Stimulated activated CD4-positive, alpha-beta T cell treated with anti-CD3 and anti-CD28 coated beads, Interleukin-4, amount 100 ng/mL, for 4 hours (primary cell): Measurements from ENCODE around the gene PHLDB2.

Experiments
- DNase-seq, 2 experiments: peaks; one replicate each; pipeline ENCODE4 v3.0.0-alpha.2; 2020

Gene PHLDB2

GRCh38 chr3:111884411-111885018 lies 25.4 kb downstream of the PHLDB2 start:
- no peak for DNase-seq

- DNase-seq = no peak
These were observed 26.5 kb downstream of the PHLDB2 start for GRCh38 chr3:111885578-111885977.

GRCh38 chr3:111890051-111890580 lies 31.1 kb downstream of the PHLDB2 start:
- DNase-seq = no peak

DNA sequence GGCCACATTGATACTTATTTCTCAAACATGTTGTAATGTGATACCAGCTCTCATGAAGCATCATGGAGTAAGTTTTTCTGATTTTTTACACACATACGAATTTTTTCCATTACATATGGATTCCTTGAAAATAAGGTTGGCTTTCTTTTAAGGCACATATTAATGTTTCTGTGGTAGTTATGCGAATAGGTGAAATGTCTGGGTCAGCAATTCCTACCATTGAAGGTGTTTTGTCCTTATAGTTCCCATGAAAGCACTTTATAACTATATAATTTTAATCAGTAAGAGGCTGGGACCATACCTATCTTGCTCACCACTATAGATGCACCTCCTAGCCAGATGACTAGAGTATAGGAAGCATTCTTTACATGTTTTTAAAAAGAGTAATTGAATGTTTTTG lies 33.0 kb downstream of the PHLDB2 start:
- DNase-seq = no peak

- no peak for DNase-seq
These were observed 36.0 kb downstream of the PHLDB2 start for GRCh38 chr3:111895071-111895470.

- no peak for DNase-seq
These were observed 40.9 kb downstream of the PHLDB2 start for GRCh38 chr3:111899966-111900365.

DNA sequence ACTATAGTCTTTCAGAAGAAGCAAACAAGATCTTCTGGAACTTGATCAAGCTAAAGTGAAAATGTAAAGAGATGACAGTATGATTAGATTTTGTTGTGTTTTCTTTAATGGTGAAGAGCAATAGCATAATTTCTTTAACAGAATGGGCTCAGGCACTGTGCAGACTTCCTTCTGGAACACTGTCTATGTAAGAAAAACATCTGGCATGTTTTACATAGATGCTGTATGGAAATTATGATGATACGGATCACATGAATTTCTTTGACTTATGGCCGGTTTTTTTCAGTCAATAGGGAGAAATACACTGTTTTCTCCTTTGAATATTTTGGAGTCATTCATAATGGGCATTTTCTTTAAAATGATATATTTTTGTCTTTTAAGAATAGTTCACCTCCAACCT lies 42.6 kb downstream of the PHLDB2 start:
- no peak for DNase-seq

GRCh38 chr3:111902534-111902933 lies 43.5 kb downstream of the PHLDB2 start:
- DNase-seq = no peak

DNA sequence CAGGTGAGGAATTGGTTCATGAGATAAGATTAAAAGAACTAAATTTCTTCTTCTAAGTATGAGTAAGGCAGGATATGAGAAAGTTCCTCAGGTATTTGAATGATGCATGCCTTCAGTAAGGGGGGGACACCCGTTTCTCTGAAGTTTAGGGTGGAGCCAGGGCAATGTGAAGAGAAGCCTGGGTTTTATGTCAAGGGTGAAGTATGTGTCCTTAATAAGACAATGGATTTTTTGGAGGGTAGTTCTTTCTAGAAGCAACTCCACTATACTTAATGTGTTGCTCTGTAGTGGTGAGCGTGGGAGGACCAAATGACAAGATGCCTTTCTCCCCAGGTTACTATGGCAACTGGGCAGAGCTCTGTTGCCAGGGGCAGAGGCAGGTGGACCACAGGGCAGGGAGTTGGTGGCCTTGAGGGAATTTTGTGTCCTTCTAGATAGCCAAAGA lies 44.0 kb downstream of the PHLDB2 start:
- DNase-seq = no peak

DNA sequence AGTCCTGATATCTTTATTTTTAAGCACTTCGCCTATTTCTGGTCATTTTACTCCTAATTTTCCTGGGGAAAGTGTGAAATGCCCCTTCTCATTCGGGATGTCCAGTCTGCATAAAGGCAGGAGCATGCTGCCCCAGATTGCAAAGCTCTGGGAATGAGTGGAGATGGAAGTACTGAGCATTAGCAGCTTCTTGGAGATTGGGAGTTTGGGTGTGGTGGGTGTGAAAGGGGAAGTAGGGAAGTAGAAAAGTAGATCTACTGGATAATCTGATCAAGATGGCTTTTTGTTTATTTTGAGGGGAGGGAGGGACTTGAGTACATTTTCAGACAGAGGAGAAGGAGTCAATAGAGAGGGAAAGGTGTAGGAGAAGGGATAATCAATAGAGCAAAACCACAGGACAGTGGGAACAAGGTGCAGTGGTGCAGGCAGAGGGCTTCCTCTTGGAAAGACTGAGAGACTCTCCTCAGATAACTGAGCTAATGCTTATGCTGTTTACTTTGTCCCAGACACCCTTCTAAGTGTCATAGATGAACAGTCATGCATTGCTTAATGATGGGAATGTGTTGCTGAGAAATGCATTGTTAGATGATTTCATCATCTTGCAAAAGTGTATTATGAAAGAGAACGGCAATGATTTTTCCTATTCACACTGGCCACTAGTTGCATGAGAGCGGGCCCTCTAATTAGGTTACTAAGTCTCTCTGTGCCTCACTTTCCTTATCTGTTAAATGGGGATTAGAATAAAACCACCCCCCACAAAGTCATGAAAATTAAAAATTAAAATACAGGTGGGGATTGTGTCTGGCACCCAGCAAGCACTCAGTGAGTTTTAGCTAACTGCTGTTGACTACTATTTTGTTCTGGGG lies 45.5 kb downstream of the PHLDB2 start:
- DNase-seq = no peak

DNA sequence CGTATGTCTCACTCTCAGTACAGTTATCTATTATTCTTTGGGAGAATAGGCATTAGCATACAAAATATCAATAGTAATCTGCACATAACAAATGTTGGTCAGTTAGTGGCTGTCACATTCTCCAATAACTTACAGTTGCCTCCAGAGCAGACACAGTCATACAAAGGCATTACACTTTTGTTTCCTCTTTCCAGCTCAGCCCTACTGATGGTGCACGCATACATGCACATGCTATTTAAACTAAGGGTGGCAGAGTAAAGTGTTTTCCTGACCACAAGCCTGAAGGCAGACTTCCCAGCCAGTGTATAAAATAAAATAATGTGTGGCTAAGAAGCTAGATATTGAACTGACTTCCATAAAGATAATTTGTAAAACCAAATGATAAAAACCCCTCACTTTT lies 47.6 kb downstream of the PHLDB2 start:
- no peak for DNase-seq

DNA sequence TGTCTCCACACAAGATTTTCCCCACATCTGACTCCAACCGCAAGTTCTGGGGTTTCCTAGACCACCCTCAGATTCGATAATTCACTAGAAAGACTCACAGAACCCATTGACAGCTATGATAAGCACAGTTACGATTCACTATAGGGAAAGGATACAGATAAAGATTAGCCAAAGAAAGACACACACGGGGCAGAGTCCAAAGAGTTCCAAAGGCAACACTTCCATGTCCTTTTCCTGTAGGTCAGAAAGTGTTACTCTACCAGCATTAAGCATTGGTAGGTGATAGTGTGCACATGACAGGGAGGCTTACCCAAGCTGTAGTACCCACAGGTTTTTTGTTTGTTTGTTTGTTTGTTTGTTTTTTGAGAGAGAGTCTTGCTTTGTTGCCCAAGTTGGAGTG lies 48.1 kb downstream of the PHLDB2 start:
- no peak for DNase-seq

DNA sequence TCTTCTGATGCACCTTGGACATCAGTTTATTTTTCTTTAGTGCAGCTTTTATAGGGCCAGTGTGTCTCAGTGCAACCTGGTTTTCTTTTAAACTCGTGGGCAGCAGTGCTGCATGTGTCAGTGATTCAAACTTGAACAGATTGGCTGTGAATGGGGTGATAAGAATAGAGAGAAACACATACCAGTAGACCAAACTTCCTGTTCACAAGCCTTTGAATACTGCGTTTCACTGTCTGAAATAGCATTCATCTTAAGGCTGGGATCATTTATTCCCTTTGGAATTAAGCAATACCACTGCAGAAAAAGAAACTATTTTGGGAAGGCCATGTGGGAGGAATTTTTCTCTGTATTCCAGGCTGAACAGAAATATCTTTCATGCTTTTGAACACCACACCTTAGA lies 51.7 kb downstream of the PHLDB2 start:
- no peak for DNase-seq

DNA sequence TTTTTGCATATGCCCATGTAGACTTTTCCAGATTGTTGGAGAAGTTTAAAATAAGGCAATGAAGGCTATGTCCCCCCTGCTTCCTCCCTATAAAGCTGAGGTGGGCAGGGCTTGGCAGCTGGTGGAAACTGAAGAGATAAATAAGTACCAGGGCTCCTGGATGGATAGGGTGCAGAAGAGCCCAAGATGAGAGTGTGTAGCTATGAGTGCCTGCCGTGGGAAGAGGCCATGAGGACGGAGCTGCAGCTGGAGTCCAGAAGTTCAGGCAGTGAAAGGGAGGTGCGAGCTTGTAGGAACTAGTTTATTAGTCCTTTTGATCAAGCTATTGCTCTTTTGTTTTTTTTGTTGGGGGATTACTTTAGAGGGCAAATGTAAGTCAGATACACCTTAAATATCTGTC lies 52.4 kb downstream of the PHLDB2 start:
- no peak for DNase-seq

DNA sequence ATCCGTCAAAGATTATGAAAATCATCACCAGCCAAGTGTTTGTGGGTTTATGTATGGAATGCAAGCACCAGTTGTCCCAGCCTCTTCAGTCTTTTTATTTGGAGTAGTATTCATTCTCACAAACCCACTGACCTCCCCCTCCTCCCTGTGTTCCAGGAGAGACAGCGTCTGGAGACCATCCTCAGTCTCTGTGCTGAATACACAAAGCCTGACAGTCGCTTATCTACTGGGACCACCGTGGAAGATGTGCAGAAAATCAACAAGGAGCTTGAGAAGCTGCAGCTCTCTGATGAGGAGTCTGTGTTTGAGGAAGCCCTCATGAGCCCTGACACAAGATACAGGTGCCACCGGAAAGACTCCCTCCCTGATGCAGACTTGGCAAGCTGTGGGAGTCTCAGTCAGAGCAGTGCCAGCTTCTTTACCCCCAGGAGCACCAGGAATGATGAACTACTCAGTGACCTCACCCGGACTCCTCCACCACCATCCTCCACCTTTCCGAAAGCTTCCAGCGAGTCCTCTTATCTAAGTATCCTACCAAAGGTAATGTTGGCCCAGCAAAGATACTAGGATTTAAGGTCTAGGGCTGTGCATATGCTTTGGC lies 54.2 kb downstream of the PHLDB2 start:
- DNase-seq = no peak

DNA sequence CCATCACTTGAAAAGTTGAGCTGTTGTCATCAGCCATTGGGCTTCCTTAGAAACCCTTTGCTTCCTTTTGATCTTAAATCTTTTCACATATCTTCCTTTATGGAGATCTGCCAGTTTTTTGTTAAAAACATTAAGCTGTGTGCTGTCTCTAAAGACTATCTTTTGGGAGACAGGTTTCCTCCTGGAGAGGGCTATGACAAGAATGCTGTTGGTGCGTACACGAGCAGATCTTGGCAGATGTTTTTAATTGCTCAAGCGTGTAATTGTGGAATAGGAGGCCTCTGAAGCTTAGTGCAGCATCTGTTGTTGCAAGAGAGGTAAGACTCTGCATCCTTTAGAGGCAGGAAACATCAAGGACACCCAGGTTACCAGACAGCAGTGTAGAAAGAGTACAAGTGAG lies 56.8 kb downstream of the PHLDB2 start:
- no peak for DNase-seq

DNA sequence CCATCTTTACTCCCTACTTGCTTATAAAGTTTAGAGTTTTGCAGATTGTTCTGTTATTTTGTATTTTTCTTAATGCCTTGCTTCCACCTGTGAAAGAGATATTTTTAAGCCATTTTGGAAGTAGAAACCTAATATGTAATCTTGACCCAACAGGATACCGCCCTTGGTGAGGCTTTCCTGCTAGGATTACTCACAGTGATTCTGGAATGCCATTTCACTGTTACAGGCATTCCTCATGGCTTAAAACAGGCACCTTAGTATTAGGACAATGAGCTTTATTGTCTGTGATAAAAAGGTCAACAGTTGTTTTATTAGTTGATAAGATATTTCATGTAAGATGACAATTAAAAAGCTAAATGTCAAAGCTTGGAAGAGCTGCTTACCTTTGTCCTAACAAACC lies 58.2 kb downstream of the PHLDB2 start:
- no peak for DNase-seq

DNA sequence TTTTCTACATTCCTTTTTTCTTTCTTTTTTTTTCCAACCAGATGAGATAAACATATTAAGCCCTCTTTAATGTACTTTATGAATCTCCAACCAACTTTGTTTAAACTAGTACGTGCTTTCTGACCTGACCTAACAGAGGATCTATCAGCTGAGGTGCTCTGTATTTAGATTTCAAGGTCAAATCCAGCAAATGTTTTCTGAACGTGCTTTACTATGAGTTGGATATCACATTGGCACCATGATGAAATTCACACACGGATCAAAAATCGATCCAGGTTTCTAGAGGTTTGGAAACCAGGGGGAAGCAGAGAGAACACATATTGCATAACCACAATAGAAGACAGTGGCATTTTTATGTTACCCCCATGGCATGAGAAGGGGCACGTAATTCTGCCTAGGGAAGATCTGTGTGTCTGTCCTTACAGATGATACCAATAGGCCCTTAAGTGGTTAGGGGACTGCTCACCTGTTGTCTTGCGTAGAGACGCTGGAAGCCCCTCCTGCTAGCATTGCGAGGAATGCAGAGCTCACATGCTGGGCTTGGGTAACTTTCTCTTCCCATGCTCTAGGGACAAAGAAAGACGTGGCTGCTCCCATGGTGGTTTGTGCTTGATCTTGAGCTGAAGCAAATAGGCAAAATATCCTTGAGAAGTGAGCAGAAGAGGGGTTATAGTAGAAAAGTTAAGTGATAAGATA lies 60.5 kb downstream of the PHLDB2 start:
- no peak for DNase-seq

GRCh38 chr3:111921181-111921580 lies 62.1 kb downstream of the PHLDB2 start:
- no peak for DNase-seq

DNA sequence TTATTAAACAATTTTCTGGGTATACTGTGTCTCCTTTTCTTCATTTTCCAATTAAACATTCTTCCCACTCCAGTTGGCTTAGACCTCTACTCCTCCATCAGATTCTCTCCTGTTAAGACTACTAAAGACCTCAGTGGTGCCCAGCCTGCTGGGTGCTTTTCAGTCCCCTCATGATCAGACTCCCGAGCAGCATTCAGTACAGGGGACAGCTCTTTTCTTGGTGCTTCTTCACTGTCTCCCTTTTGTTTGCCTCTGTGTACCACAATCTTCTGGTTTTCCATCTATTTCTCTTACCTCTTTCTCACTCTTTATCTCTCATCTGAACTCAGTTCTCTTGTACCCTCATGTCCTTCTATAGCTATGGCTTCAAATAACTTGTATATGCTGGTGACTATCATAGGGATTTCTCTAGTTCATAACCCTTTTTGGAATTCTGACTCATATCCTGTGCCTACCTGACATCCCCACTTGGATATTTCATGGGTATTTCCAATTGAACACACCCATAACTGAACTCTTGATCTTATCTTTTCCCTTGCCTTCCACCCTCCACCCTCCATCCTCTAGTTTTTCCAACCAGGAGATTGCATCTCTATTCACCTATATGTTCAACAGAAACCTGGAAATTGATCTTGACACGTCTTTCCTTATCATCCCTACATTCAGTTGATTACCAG lies 64.2 kb downstream of the PHLDB2 start:
- DNase-seq = no peak

DNA sequence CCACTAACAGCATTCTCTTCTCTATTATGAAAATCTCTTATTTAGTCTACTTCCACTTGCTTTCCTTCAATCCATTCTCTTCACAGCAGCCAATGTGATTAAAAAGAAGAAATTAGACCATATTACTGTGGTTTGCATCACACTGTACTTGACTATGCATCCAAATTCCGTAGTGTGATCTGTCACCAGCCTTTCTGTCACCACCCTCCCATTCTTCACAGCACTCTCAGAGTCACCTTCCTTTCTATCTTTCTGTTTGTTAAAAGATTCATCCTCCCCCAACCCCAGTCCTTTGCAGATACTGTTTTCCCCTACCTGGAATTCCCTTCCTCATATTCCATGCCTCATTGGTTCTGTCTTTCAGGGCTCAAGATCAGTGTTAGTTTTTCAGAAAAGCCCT lies 64.7 kb downstream of the PHLDB2 start:
- no peak for DNase-seq

DNA sequence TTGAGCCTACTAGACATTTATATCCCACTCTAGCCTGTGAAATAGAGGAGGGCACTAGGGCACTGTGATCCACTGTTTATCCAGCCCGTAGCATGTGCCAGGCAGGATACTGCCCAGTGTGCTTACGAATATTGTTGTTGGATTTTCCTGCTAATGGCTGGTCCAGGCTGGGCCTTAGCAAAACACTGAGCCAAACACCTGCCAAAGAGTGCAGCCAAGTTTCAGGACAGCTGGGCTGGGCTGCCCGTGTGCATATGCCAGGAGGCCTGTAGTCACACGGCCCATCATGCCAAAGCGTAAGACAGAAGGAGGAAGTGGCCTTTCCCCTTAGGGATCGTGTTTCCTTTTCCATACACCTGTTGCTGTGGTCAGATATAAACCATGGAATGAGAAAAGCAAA lies 65.2 kb downstream of the PHLDB2 start:
- no peak for DNase-seq

GRCh38 chr3:111926266-111926676 lies 67.2 kb downstream of the PHLDB2 start:
- DNase-seq = no peak
